CD4-positive, alpha-beta T cell treated with Interferon alpha-2 for 1 hour (primary cell): ENCODE data around the gene MRPS18C.
A peak's percentile ranks its signal among the peaks of the same experiment; 100 is the strongest.
"Not testable (repeated sequence)": the region's sequence is repeated elsewhere in the genome, so short reads cannot be mapped to it uniquely, and the experiment has no call there.

Experiments used
- DNase-seq, 2 donors: peaks; one replicate each; pipeline ENCODE4 v3.0.0-alpha.2; 2020 to 2022

MRPS18C gene

GRCh38 chr4:83501671-83502070, 45.8 kb downstream of the MRPS18C start:
- DNase-seq = not testable (repeated sequence)

GRCh38 chr4:83503974-83504373, 48.1 kb downstream of the MRPS18C start:
- DNase-seq = peak; percentile 40 to 63

- DNase-seq = no peak
These were observed 48.6 kb downstream of the MRPS18C start for GRCh38 chr4:83504503-83504902.

GRCh38 chr4:83504996-83505395, 49.1 kb downstream of the MRPS18C start:
- DNase-seq = no peak

GRCh38 chr4:83509156-83509585, 53.3 kb downstream of the MRPS18C start:
- peak; percentile 54 to 69 for DNase-seq

- DNase-seq = no peak
These were observed 54.6 kb downstream of the MRPS18C start for GRCh38 chr4:83510442-83510841.
